Colonic mucosa (tissue), 4 donors: ENCODE results near the gene C1R. TPM values are rescaled to one million over a fixed set of nuclear protein-coding genes. Genes with fewer than 3 reads are reported as not detected.
A peak's percentile ranks its signal among the peaks of the same experiment; 100 is the strongest.

Source experiments
- DNase-seq: peaks from one replicate; pipeline ENCODE4 v3.0.0-alpha.2; 2020
- H3K27ac ChIP-seq: fragments of 200-600 bp; one replicate; pipeline ENCODE4 v1.8.0; 2021
- H3K27me3 ChIP-seq: fragments of 200-600 bp; one replicate; pipeline ENCODE4 v1.8.0; 2021
- H3K36me3 ChIP-seq: fragments of 200-600 bp; one replicate; pipeline ENCODE4 v1.8.0; 2021
- H3K4me1 ChIP-seq: fragments of 200-600 bp; one replicate; pipeline ENCODE4 v1.8.0; 2021; ENCODE audit warnings: mild to moderate bottlenecking
- H3K4me3 ChIP-seq: fragments of 200-600 bp; one replicate; pipeline ENCODE4 v1.8.0; 2021
- H3K9ac ChIP-seq, 2 donors: one replicate each; pipeline ENCODE4 v1.7.0; 2013; ENCODE audit warnings: control low read depth in 2 of 2, low read depth in 2 of 2, low read length in 2 of 2
- H3K9me3 ChIP-seq: fragments of 200-600 bp; one replicate; pipeline ENCODE4 v1.8.0; 2021
- intact Hi-C: fragments of 100-400 bp; cut with DNase I; formaldehyde crosslinking; loops from one replicate; pipeline ENCODE4 v1.14.1; 2022
- total RNA-seq, 2 donors: library from RNA; stranded (reverse); fragmentation: NEBNext Ultra II Directional in 1 of 2; extraction: Animal tissue kit (Norgen Biotek cat#: 25700) in 1 of 2; gene quantifications; one replicate each; pipeline ENCODE4 v1.2.1, GENCODE V29; 2021
- TF ChIP-seq, protein P1 (sequence below): fragments of 200-600 bp; IDR thresholded peaks from one replicate; pipeline ENCODE4 v1.8.0; 2022; ENCODE audit warnings: antibody characterized with exemption, mild to moderate bottlenecking
- donor health status: healthy.
- donor health status: DM: no; HTN: no; CAD: no.
- donor health status: DM: no; HTN: no; CAD: no.

The C1R gene
- total RNA-seq, 2 donors from 2014 or later = 40.1 to 104 TPM

DNA sequence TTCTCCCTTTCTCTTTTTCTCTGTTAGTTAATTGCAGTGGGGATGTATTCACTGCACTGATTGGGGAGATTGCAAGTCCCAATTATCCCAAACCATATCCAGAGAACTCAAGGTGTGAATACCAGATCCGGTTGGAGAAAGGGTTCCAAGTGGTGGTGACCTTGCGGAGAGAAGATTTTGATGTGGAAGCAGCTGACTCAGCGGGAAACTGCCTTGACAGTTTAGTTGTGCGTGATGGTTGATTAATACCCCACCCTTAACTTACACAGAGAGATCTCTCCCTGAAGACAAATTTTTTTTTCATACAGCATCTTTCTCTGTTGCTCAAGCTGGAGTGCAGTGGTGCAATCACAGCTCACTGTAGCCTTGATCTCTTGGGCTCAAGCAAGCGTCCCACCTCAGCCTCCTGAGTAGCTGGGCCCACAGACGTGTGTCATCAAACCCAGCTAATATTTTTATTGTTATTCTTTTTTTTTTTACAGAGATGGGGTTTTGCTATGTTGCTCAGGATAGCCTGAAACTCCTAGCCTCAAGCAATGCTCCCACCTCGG lies 27.1 kb downstream of the C1R start:
- intact Hi-C loops = no loop called here
- H3K9me3 ChIP-seq = no peaks in the 10 kb centered on the region
- no peaks in the 10 kb centered on the region for H3K27me3 ChIP-seq
- no peaks in the 10 kb centered on the region for H3K4me1 ChIP-seq
- no peak for DNase-seq
- no peak overlapping the region for H3K4me3 ChIP-seq
- TF ChIP-seq, protein P1, sequence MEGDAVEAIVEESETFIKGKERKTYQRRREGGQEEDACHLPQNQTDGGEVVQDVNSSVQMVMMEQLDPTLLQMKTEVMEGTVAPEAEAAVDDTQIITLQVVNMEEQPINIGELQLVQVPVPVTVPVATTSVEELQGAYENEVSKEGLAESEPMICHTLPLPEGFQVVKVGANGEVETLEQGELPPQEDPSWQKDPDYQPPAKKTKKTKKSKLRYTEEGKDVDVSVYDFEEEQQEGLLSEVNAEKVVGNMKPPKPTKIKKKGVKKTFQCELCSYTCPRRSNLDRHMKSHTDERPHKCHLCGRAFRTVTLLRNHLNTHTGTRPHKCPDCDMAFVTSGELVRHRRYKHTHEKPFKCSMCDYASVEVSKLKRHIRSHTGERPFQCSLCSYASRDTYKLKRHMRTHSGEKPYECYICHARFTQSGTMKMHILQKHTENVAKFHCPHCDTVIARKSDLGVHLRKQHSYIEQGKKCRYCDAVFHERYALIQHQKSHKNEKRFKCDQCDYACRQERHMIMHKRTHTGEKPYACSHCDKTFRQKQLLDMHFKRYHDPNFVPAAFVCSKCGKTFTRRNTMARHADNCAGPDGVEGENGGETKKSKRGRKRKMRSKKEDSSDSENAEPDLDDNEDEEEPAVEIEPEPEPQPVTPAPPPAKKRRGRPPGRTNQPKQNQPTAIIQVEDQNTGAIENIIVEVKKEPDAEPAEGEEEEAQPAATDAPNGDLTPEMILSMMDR = no peak
- H3K36me3 ChIP-seq = no peaks in the 10 kb centered on the region
- H3K9ac ChIP-seq = no peak overlapping the region
- no peak overlapping the region for H3K27ac ChIP-seq

DNA sequence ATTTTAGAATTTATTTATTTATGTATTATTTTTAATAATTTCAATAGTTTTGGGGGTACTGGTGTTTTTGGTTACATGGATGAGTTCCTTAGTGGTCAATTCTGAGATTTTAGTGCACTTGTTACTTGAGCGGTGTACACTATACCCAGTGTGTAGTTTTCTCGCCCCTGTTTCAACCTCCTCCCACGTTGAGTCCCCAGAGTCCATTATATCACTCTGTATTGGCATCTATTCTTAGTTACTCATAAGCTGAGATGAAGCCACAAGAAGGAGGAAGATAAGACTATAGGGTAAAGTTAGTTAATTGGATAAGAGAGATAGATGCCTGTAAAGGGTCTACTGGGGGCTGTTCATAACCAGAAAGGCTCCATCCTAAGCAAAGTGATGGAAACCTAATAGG lies 27.7 kb downstream of the C1R start:
- TF ChIP-seq, protein P1 = no peak
- Histone ChIP-seq H3K27me3 (no peaks in the 10 kb centered on the region), H3K4me1 (no peaks in the 10 kb centered on the region), H3K9ac (no peak overlapping the region), H3K4me3 (no peak overlapping the region), H3K36me3 (no peaks in the 10 kb centered on the region), H3K9me3 (no peaks in the 10 kb centered on the region), H3K27ac (no peak overlapping the region)
- DNase-seq = no peak
- intact Hi-C loops = no loop called here

DNA sequence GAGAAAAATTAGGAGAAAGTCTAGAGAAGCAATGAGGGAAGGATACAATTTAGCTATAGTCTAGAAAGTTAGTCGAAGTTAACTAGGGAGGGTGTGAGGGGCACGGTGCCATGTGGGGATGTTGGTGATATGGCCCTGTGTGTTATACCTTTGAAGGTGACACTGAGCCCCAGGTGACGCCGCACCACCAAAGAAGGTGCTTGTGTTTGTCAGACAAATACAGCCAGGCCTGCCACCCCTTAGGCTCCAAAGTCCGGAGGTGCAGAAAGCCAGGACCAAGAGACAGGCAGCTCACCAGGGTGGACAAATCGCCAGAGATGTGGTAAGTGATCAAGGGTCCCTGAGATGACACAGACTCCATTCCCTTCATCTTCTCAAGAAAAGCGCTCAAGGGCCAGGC lies 30.6 kb downstream of the C1R start:
- Histone ChIP-seq H3K9me3 (no peaks in the 10 kb centered on the region), H3K4me3 (peak overlapping the region; percentile 16), H3K4me1 (no peaks in the 10 kb centered on the region), H3K27me3 (no peaks in the 10 kb centered on the region), H3K9ac (peak overlapping the region in 1 of 2 donors; percentile 20), H3K27ac (peak overlapping the region; percentile 38), H3K36me3 (no peaks in the 10 kb centered on the region)
- TF ChIP-seq, protein P1 = no peak
- intact Hi-C loops = no loop called here
- DNase-seq = no peak

DNA sequence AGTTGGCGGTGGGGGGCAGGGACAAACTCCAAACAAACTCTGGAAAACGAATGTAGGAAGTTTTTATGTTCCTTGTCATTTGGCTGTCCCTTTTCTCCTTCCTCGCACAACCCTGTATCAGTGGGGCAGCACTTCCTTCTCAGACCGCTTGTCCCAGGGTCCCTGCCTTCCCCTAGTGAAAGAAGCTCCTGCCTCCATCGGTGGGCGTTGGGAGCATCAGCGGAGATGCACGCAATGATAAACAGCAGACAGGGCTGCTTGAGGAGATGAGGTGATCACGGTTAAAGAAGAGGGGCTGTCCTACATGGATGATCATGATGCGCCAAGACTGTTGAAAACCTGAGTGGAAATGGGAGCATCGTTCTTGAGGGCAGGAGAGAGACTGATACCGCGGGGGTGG lies 31.1 kb downstream of the C1R start:
- peak overlapping the region; percentile 16 for H3K4me3 ChIP-seq
- H3K9me3 ChIP-seq = no peaks in the 10 kb centered on the region
- H3K9ac ChIP-seq = peak overlapping the region; percentile 49 to 64
- H3K27me3 ChIP-seq = no peaks in the 10 kb centered on the region
- peak overlapping the region; percentile 38 for H3K27ac ChIP-seq
- TF ChIP-seq, protein P1 = no peak
- intact Hi-C loops = no loop called here
- no peaks in the 10 kb centered on the region for H3K36me3 ChIP-seq
- H3K4me1 ChIP-seq = no peaks in the 10 kb centered on the region
- DNase-seq = no peak

DNA sequence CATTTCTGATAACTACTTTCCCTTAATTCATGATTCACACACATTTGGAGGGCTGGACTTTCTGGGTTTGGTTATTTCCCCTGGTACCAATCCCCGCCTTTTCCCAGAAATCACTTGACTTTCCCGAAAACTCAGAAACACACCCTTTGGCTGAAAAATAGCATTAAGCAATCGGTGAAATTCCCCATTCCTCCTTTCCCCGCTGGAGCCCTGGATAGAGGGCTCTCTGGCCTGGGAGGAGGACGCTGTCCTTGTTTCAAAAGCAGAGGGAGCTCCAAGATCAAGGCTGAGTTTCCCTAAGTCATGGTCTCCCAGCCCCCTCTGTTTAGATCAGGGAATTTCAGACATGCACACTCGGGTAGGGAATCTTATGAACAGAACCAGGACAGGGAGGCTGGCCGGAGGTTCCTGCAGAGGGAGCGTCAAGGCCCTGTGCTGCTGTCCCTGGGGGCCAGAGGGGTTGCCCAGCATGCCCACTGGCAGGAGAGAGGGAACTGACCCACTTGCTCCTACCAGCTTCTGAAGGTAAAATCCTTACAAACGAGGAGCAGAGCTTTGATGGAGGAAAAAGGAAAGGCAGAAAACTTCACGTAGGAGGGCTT lies 31.8 kb downstream of the C1R start, which contains the start of gene C1S:
Gene C1S, plus strand, starts transcription at position 366 of the 602 bp plus-strand sequence. CDS start 1,195 bp downstream, outside the sequence.
- no peaks in the 10 kb centered on the region for H3K9me3 ChIP-seq
- TF ChIP-seq, protein P1 = peak; percentile 37
- H3K4me1 ChIP-seq = no peaks in the 10 kb centered on the region
- peak within 1 kb of the TSS; percentile 38 for H3K27ac ChIP-seq
- peak within 1 kb of the TSS; percentile 16 for H3K4me3 ChIP-seq
- no peaks in the 10 kb centered on the region for H3K36me3 ChIP-seq
- peak; percentile 51 for DNase-seq
- H3K27me3 ChIP-seq = no peaks in the 10 kb centered on the region
- intact Hi-C loops = no loop called here
- peak within 1 kb of the TSS; percentile 49 to 64 for H3K9ac ChIP-seq
